ENCODE results near the gene HS3ST3B1. TPM values are rescaled to one million over a fixed set of nuclear protein-coding genes. Genes with fewer than 3 reads are reported as not detected.

HS3ST3B1 gene
- total RNA-seq, 2 experiments from 2014 or later: 4.9 to 5.1 TPM

DNA sequence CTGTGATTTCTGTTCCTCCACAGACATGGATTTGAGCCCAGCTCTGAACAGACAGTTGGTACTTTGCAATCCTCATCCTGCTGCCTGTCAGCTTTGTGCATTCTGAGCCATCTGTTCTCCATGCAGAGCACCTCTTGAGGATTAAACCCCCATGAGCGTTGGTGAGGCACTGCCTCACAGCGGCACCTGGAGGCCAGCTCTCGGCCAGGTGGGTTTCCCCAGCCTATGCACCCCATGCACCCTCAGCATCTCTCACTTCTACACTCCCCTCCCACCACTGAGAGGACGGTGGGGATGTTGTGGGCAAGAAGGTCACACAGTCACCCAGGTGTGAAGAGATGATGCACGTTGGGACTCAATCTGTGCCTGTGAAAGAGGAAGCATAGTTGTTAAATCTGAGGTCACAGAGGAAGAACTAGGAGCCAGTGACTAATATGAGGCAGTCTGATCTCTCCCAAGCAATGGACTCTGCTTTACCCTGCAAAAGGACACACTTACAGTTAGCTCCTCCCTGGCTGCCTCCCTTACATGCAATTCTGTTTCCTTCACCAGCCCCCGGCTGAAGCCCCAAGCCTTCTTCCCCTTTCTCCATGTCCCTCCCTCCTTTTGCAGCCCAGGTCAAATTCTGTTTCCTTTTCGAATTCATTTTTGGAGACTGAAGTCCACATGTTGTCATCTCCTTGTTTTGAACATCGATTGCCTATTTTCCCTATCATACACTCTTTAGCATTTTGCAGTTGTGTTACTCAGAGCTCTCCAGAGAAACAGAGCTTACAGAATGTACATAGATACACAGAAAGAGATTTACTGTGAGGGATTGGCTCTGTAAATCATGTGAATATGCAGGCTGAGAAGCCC is 58.5 kb downstream of the HS3ST3B1 start:
- no peaks in the 10 kb centered on the region for H3K27me3 Mint-ChIP-seq
- no peaks in the 10 kb centered on the region for H3K36me3 Mint-ChIP-seq (ENCODE audit: low read depth)
- no peaks in the 10 kb centered on the region for H3K9me3 Mint-ChIP-seq
- ChIA-PET POLR2A (interaction anchor here (0.7 to 1.4 kb wide), 5 partner anchors 17 to 223 kb away, joined by 3 to 6 read pairs (median 3); no protein-coding TSS in a partner anchor), CTCF (no interaction called here)
- H3K4me3 Mint-ChIP-seq: no peak overlapping the region
- TF ChIP-seq, protein P1, sequence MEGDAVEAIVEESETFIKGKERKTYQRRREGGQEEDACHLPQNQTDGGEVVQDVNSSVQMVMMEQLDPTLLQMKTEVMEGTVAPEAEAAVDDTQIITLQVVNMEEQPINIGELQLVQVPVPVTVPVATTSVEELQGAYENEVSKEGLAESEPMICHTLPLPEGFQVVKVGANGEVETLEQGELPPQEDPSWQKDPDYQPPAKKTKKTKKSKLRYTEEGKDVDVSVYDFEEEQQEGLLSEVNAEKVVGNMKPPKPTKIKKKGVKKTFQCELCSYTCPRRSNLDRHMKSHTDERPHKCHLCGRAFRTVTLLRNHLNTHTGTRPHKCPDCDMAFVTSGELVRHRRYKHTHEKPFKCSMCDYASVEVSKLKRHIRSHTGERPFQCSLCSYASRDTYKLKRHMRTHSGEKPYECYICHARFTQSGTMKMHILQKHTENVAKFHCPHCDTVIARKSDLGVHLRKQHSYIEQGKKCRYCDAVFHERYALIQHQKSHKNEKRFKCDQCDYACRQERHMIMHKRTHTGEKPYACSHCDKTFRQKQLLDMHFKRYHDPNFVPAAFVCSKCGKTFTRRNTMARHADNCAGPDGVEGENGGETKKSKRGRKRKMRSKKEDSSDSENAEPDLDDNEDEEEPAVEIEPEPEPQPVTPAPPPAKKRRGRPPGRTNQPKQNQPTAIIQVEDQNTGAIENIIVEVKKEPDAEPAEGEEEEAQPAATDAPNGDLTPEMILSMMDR (IDR thresholded peaks at IDR 0.05): no peak
- intact Hi-C loops (cut with micrococcal nuclease): no loop called here
- ATAC-seq (peak; percentile 99), DNase-seq (peak; percentile 88)
- H3K4me1 Mint-ChIP-seq (ENCODE audit: low read depth): peaks cover 14% of the 10 kb centered on the region
- H3K27ac Mint-ChIP-seq: no peak overlapping the region

- ChIA-PET CTCF (no interaction called here), POLR2A (no interaction called here)
- ATAC-seq: no peak
These were observed 60.0 kb downstream of the HS3ST3B1 start for GRCh38 chr17:14360856-14361255.

GRCh38 chr17:14361470-14361869 is 60.6 kb downstream of the HS3ST3B1 start:
- H3K4me3 Mint-ChIP-seq: no peak overlapping the region
- intact Hi-C loops (cut with micrococcal nuclease): no loop called here
- no peaks in the 10 kb centered on the region for H3K9me3 Mint-ChIP-seq
- DNase-seq (no peak), ATAC-seq (no peak)
- no peaks in the 10 kb centered on the region for H3K36me3 Mint-ChIP-seq (ENCODE audit: low read depth)
- H3K27me3 Mint-ChIP-seq: no peaks in the 10 kb centered on the region
- peaks cover 14% of the 10 kb centered on the region for H3K4me1 Mint-ChIP-seq (ENCODE audit: low read depth)
- POLR2A ChIA-PET: no interaction called here
- CTCF ChIA-PET: no interaction called here
- no peak overlapping the region for H3K27ac Mint-ChIP-seq
- TF ChIP-seq, protein P1 (IDR thresholded peaks at IDR 0.05): no peak

More at GRCh38 chr17:14360856-14361255, 60.0 kb downstream of the HS3ST3B1 start:
- intact Hi-C loops (cut with micrococcal nuclease): no loop called here
- TF ChIP-seq, protein P1 (IDR thresholded peaks at IDR 0.05): no peak
- no peak overlapping the region for H3K27ac Mint-ChIP-seq
- H3K9me3 Mint-ChIP-seq: no peaks in the 10 kb centered on the region
- H3K36me3 Mint-ChIP-seq (ENCODE audit: low read depth): no peaks in the 10 kb centered on the region
- peaks cover 14% of the 10 kb centered on the region for H3K4me1 Mint-ChIP-seq (ENCODE audit: low read depth)
- no peaks in the 10 kb centered on the region for H3K27me3 Mint-ChIP-seq
- H3K4me3 Mint-ChIP-seq: no peak overlapping the region
- DNase-seq: no peak

DNA sequence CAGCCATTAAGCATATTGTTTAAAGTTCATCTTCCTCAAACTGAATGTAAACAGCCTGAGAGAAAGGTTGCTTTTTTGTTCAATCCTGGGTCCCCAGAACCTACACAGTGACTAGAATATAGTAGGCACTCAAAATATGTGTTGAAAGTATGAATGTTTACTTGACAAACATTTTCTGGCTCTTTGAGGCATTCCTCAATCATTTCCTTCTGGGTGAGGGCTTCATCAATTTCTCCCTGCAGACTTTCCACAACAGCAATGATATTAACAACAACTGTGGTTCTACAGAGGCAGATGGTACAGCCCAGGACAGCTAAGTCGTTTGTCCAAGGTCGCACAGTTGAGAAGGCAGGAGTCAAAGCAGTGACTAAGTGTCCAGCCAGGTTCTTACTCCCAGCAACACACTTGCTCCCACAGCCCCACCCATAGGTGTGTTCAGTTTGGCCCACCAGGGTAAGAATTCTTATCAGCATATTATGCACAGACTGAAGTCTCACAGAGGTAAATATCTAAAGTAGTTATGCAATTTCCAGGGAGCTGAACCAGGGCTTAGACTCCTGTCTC is 61.1 kb downstream of the HS3ST3B1 start:
- H3K4me1 Mint-ChIP-seq (ENCODE audit: low read depth): peaks cover 14% of the 10 kb centered on the region
- H3K4me3 Mint-ChIP-seq: no peak overlapping the region
- intact Hi-C loops (cut with micrococcal nuclease): no loop called here
- ChIA-PET CTCF (no interaction called here), POLR2A (interaction anchor here (0.6 kb wide), 1 partner anchor 53 kb away, joined by 3 read pairs; no protein-coding TSS in a partner anchor)
- ATAC-seq (no peak), DNase-seq (no peak)
- H3K9me3 Mint-ChIP-seq: no peaks in the 10 kb centered on the region
- no peak overlapping the region for H3K27ac Mint-ChIP-seq
- no peaks in the 10 kb centered on the region for H3K36me3 Mint-ChIP-seq (ENCODE audit: low read depth)
- H3K27me3 Mint-ChIP-seq: no peaks in the 10 kb centered on the region
- TF ChIP-seq, protein P1 (IDR thresholded peaks at IDR 0.05): no peak

GRCh38 chr17:14366199-14366598 is 65.3 kb downstream of the HS3ST3B1 start:
- ChIA-PET POLR2A (no interaction called here), CTCF (no interaction called here)
- intact Hi-C loops (cut with micrococcal nuclease): no loop called here
- no peaks in the 10 kb centered on the region for H3K9me3 Mint-ChIP-seq
- DNase-seq (no peak), ATAC-seq (no peak)
- no peaks in the 10 kb centered on the region for H3K36me3 Mint-ChIP-seq (ENCODE audit: low read depth)
- no peak overlapping the region for H3K27ac Mint-ChIP-seq
- H3K4me1 Mint-ChIP-seq (ENCODE audit: low read depth): no peaks in the 10 kb centered on the region
- TF ChIP-seq, protein P1 (IDR thresholded peaks at IDR 0.05): no peak
- H3K4me3 Mint-ChIP-seq: no peak overlapping the region
- H3K27me3 Mint-ChIP-seq: no peaks in the 10 kb centered on the region
